Lung (tissue), 12 donors: ENCODE measurements around the gene MAST4. TPM values are rescaled to one million over a fixed set of nuclear protein-coding genes. Genes with fewer than 3 reads are reported as not detected.

ENCODE experiments used
- ATAC-seq: fragments of 200-7000 bp; cut with Tn5 transposase; one replicate; pipeline ENCODE4 v1.9.1; 2020; ENCODE audit warnings: moderate number of reproducible peaks; ENCODE audit not compliant: insufficient read depth, low FRiP score
- DNase-seq, 3 donors: peaks; one replicate each; pipeline ENCODE4 v3.0.0-alpha.2; 2013 to 2017
- H3K27ac ChIP-seq, 2 donors: one replicate each; pipeline ENCODE4 v1.5.1; 2013; ENCODE audit warnings: mild to moderate bottlenecking in 2 of 2, moderate library complexity in 2 of 2, control low read depth in 1 of 2, inconsistent platforms in 1 of 2, low read depth in 1 of 2, low read length in 1 of 2
- H3K27me3 ChIP-seq, 3 donors: one replicate each; pipeline ENCODE4 v1.5.1; 2013; ENCODE audit warnings: low read length in 2 of 3; ENCODE audit not compliant: control insufficient read depth in 3 of 3, insufficient read depth in 3 of 3
- H3K36me3 ChIP-seq, 4 donors: one replicate each; pipeline ENCODE4 v1.5.1; 2013; ENCODE audit warnings: low read length in 4 of 4, mild to moderate bottlenecking in 1 of 4, moderate library complexity in 1 of 4; ENCODE audit not compliant: control insufficient read depth in 4 of 4, insufficient read depth in 4 of 4
- H3K4me1 ChIP-seq, 5 donors: one replicate each; pipeline ENCODE4 v1.5.1; 2013; ENCODE audit warnings: low read length in 5 of 5, mild to moderate bottlenecking in 2 of 5, moderate library complexity in 1 of 5; ENCODE audit not compliant: control insufficient read depth in 5 of 5, insufficient read depth in 5 of 5
- H3K4me3 ChIP-seq: one replicate; pipeline ENCODE4 v1.5.1; 2013; ENCODE audit warnings: mild to moderate bottlenecking, control low read depth, moderate library complexity
- H3K9ac ChIP-seq, 2 donors: one replicate each; pipeline ENCODE4 v1.5.1; 2013; ENCODE audit warnings: low read length in 2 of 2, control low read depth in 1 of 2; ENCODE audit not compliant: insufficient read depth in 1 of 2
- H3K9me3 ChIP-seq, 4 donors: one replicate each; pipeline ENCODE4 v1.5.1; 2013; ENCODE audit warnings: low read length in 3 of 4, mild to moderate bottlenecking in 1 of 4, moderate library complexity in 1 of 4; ENCODE audit not compliant: control insufficient read depth in 4 of 4, insufficient read depth in 3 of 4
- WGBS, 2 donors: extraction: QIAGEN DNeasy Blood & Tissue Kit; methylation state at CpG; one replicate each; pipeline ENCODE4 v1.1.7; 2013; 5-methylcytosine and 5-hydroxymethylcytosine counted together
- polyA plus RNA-seq, 2 donors: library from polyadenylated mRNA; stranded (reverse); fragments of 200-250 nt; gene quantifications; one replicate each; pipeline ENCODE4 v1.2.1, GENCODE V29; 2013
- total RNA-seq, 2 donors: library from RNA; depleted of rRNA in 1 of 2; stranded (reverse); fragments of >200 nt in 1 of 2; gene quantifications; one replicate each; pipeline ENCODE4 v1.2.1, GENCODE V29; 2014 to 2021
- TF ChIP-seq, protein P1 (sequence below): IDR thresholded peaks from 2 replicates; pipeline ENCODE4 v1.5.1; 2012; ENCODE audit warnings: mild to moderate bottlenecking; ENCODE audit errors: control extremely low read depth, extremely low read depth
- donor health status: control.
- donor health status: control.
- donor health status: Bipolar disorder and iron deficiency.
- donor health status: healthy.
- donor health status: DM: yes; HTN: yes; CAD: no.

Gene MAST4
- total and polyA plus RNA-seq, 4 donors, result 13.9 to 153 (median 46.2) TPM

DNA sequence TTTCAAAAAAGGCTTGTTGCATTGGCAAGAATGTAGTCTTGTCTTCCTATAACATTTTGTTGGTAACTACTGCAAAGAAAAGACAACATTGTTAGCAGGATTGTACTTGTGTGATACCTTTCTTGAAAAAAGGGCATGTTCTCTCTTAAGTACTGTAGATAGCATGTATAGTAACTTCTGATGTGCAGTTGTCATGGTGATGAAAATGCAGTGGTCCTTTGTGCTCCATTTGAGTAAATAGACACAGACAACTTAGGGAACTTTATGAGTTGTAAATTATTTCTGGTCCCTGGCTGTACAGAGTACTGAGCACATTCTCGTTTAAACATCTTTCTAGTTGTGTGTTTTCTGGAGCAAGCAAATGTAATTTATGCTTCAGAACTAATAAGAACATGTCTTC is 497.1 kb downstream of the MAST4 start:
- no peak for ATAC-seq
- WGBS, 2 donors, result 83 to 91% methylated on average over 1 of the region's 1 CpG
- peaks cover 5 to 66% (median 33%) of the 10 kb centered on the region in 5 donors for H3K4me1 ChIP-seq
- no peaks in the 10 kb centered on the region for H3K9me3 ChIP-seq
- H3K27ac ChIP-seq, result peak overlapping the region in 1 of 2 donors; percentile 45
- H3K27me3 ChIP-seq, result no peaks in the 10 kb centered on the region
- no peak overlapping the region for H3K4me3 ChIP-seq
- peak in 2 of 3 donors; percentile 44 to 59 for DNase-seq
- H3K36me3 ChIP-seq, result peaks cover 0 to 10% (median 3%) of the 10 kb centered on the region in 4 donors
- H3K9ac ChIP-seq, result no peak overlapping the region
- TF ChIP-seq, protein P1, sequence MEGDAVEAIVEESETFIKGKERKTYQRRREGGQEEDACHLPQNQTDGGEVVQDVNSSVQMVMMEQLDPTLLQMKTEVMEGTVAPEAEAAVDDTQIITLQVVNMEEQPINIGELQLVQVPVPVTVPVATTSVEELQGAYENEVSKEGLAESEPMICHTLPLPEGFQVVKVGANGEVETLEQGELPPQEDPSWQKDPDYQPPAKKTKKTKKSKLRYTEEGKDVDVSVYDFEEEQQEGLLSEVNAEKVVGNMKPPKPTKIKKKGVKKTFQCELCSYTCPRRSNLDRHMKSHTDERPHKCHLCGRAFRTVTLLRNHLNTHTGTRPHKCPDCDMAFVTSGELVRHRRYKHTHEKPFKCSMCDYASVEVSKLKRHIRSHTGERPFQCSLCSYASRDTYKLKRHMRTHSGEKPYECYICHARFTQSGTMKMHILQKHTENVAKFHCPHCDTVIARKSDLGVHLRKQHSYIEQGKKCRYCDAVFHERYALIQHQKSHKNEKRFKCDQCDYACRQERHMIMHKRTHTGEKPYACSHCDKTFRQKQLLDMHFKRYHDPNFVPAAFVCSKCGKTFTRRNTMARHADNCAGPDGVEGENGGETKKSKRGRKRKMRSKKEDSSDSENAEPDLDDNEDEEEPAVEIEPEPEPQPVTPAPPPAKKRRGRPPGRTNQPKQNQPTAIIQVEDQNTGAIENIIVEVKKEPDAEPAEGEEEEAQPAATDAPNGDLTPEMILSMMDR, result no peak

DNA sequence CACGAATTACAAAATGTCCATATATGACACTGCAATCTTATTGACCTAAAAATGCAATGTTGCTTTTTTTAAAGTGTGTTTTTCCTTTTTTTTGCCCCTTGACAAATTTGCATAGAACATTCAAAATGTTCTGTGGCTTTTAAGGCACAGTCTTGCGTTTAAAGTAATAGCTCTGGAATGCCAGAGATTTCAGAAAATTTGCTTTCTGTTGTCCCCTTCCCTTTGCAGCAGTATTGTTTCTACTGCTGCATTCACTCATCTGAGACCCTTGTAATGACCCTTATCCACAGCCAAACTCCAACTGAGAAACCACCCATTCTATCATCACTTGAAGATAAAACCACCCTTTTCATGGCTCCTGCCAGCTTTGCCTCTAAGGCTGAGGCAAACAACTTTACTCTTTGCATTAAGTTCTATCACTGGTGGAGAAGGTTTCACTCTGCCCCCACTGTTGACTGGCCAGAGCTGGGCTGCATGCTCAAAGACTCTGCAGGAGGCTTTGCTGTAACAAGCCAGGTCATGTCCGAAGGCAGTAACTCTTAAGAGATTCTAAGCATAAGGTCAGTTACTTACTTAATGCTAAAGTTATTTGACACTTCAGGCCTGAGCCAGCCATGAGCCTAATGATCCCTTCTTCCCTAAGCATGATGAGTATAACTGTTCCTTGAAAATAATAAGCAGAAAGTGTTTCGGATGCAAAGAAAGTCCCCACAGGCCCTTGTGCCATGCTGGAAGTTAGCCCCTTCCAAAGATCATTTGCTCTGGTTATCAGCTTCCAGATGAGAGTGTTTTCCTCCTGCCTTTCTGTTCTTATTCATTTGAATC is 498.5 kb downstream of the MAST4 start:
- Histone ChIP-seq H3K27me3 (no peaks in the 10 kb centered on the region), H3K9me3 (no peaks in the 10 kb centered on the region), H3K4me1 (peaks cover 2 to 69% (median 34%) of the 10 kb centered on the region in 5 donors), H3K9ac (peak overlapping the region in 1 of 2 donors; percentile 45), H3K36me3 (peaks cover 0 to 10% (median 3%) of the 10 kb centered on the region in 4 donors), H3K27ac (peak overlapping the region; percentile 83 to 88), H3K4me3 (no peak overlapping the region)
- peak; percentile 42 to 71 (median 64) for DNase-seq
- TF ChIP-seq, protein P1, result no peak
- WGBS, 2 donors, result 70 to 80% methylated on average over 4 of the region's 4 CpGs
- ATAC-seq, result peak; percentile 28

DNA sequence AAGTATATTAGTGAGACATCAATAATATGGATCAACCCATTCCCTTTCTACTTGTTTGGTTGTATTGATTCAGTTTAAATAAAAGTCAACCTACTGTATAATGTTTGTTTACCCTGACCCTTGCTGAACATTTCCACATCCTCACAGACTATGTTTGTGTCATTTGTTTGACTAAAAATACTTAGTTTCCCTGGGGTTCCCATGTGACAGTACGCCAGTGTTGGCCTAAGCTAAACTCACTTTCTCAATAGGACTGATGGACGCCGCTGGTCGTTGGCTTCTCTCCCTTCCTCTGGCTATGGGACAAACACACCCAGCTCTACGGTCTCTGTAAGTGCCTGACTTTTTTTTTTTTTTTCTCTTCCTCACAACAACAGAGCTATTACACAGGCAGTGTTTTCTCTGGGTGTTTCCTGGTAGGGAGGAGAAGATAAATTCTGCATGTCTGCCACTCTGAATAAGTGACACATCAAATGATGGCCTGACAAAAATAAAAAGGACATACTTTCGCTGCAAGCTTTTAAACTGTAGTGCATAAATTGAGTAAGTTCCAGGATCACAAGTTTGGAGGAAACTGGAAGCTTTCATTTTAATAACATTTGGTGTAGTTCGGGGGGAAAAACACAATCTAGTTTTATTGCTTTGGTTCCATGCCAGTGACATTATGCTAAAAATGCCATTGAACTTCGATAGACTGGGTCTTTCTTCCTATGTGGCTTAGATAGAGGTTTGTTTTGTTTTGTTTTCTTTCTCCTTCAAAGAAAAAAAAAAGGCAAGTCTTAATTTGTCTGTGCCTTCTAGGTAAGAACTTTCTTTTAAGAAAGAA is 499.4 kb downstream of the MAST4 start:
- peaks cover 2 to 70% (median 28%) of the 10 kb centered on the region in 5 donors for H3K4me1 ChIP-seq
- peak overlapping the region in 1 of 2 donors; percentile 45 for H3K9ac ChIP-seq
- DNase-seq (peak; percentile 83 to 96 (median 92)), ATAC-seq (peak; percentile 44)
- peak overlapping the region; percentile 56 to 83 for H3K27ac ChIP-seq
- no peak overlapping the region for H3K4me3 ChIP-seq
- WGBS, 2 donors, result 19 to 28% methylated on average over 8 of the region's 8 CpGs
- no peaks in the 10 kb centered on the region for H3K9me3 ChIP-seq
- H3K27me3 ChIP-seq, result no peaks in the 10 kb centered on the region
- TF ChIP-seq, protein P1, result no peak
- peaks cover 2 to 11% (median 4%) of the 10 kb centered on the region in 4 donors for H3K36me3 ChIP-seq
